HG03460 (cell line): ENCODE results near the gene LCN12.

ENCODE experiments used
- ATAC-seq: cut with Tn5 transposase; IDR thresholded peaks from one replicate; pipeline ENCODE4 v1.9.1; 2021; ENCODE audit not compliant: unreplicated experiment

LCN12 gene

DNA sequence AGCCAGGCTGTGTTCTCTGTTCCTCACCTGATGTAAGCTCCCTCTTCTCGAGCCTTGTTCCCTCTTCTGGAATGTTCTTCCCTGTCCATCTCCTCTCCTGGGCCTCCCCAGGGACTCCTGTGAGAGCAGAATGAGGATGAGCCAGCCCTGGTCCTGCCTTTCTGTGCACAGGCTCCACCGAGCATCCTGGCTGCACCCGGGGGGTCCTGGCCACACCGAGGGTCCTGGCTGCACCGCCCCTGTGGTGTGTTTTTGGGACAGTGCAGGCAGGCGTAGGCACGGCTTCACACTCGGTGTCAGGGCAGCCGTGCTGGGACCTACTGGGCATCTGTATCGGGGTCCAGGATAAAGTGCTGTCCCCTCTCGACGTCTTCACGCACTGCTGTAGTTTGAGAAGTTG lies 25.3 kb upstream of the LCN12 start:
- no peak for ATAC-seq

DNA sequence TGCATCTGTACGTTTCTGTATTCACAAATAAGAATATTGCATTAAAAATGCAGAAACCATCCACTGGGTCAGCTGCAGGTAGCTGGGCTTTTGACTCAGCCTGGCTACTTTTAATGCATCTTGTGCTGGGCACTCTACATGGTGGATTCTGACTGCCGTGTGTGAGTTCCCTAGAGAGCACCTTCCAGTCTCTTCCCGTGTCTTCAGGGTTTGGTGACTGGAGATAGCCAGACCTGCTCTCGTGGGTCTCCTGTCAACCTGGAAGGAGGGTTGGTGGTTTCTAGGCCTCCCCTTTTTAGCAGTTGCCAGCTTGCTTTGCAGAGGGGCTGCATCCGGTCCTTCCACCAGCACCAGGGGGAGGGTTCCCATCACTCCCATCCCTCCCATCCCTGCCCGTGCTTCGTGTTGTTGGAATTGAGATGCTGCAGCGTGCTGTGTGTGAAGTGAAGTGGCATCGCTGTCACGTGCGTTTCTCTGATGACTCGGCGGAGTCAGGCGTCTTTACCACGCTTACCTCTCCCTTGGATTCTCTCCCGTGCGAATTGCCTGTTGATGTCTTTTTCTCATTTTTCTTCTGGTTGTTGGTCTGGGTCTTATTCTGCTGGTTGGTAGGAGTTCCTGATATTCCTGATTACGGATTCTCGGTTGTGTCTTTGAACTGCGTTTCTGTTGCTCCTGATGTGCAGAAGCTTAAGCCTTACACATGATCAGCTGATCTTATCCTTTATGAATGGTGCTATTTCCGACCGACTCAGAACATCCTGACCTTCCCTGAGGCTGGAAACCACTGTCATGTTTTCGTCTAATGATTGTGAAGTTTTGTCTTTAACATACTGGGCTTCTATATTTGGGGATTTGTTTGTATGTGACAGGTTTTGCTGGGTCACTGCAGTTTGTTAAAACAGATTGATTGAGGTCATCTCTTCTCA lies 24.5 kb upstream of the LCN12 start:
- ATAC-seq = no peak

DNA sequence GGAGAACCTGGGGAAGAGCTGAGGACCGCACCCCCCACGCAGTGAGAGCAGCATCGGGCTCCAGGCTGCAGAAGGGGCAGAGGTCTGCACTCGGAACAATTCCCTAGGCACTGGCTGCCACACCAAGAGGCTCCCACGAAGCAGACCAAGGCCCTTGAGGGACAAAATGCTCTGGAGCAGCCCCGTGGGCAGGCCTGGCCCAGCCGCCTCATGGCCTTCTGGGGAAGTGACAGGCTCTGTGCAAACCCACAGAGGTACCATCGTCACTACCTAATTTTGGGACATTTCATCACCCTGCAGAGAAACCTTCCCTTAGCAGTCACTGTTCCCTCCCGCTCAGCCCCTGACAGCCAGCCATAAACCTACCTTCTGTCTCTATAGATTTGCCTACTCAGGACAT lies 23.5 kb upstream of the LCN12 start:
- no peak for ATAC-seq

DNA sequence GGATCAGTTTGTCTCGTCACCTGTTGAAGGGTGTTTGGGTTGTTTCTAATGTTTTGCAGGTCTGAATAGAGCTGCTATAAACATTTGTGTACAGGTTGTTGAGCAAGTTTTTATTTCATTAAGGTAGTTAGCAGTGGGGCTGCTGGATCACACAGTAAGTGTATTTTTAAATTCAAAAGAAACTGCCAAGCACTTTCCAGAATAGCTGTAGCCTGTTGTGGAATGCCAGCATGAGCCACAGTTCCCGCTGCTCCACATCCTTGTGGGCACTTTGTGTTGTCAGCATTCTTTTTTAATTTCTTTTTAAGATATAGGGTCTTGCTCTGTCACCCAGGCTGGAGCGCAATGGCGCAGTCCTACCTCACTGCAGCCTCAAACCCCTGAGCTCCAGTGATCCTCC lies 22.1 kb upstream of the LCN12 start:
- ATAC-seq = no peak

DNA sequence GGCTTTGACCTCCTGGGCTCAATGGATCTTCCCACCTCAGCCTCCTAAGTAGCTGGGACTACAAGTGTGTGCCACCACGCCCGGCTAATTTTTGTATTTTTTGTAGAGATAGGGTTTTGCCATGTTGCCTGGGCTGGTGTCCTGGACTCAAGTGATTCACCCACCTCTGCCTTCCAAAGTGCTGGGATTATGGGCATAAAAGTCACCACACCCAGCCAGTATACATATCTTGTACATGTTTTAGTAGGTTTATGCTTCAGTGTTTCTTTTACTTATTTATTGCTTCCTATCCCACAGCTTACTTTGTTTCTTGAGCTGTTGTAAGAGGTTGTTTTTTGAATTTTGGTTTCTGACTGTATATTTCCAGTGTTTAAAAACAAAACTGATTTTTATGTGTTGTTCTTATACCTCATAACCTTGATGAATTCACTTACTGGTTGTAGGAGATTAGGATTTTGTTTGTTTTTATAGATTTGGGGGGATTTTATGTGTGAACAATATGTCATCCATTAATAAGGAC lies 20.4 kb upstream of the LCN12 start:
- no peak for ATAC-seq

DNA sequence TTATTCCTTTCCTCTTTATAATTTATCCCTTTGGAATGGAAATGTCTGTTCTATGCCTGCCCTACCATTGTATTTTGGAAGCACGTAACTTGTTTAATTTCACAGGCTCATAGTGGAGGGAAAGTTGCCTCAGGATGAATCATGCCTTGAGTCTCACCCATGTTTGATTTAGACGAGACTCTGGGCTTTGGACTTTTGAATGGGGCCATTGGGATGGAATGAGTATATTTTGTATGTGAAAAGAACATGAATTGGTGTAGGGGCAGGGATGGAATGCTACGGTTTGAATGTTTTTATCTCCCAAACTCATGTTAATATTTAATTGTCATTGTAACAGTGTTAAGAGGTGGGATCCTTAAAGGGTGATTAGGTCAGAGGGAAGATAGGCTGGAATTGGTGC lies 17.8 kb upstream of the LCN12 start:
- no peak for ATAC-seq

DNA sequence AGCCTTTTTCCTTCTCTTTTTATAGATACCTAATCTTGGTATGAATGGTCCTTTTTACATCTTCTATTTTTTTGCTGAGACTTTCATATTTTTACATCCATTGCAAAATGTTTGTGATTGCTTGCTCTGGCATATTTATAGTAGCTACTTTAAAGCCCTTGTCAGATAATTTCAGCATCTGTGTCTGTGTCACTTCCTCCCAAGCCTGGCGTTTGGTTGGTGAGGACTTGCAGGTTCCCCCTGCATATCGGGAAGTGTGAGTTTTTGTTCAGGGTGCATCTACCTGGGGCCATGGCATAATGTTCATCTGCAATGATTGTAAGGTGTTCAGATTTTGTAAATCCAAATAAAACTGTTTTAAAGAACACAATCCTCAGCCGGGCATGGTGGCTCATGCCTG lies 16.4 kb upstream of the LCN12 start:
- ATAC-seq = no peak

DNA sequence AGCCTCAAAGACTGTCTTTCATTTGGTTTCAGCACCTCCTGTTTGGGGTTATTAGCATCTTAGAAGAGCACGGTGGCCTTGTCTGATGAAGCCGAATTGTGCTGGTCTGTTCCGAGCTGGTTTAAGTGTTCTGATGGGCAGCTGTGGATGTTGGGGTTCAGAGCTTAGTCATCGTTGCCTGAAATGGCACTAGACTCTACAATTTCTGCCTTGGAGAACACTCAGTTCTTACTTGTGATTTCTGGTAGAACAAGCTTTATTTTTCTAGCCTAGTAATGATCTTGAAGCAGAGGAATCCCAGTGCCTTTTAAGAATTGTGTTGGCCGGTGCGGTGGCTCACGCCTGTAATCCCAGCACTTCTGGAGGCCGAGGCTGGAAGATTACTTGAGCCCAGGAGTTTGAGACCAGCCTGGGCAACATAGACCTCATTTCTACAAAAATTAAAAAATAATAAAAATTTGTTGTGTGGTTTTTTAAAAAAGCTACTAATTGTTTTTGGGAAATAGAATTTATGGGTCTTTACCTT lies 15.4 kb upstream of the LCN12 start:
- ATAC-seq = no peak

DNA sequence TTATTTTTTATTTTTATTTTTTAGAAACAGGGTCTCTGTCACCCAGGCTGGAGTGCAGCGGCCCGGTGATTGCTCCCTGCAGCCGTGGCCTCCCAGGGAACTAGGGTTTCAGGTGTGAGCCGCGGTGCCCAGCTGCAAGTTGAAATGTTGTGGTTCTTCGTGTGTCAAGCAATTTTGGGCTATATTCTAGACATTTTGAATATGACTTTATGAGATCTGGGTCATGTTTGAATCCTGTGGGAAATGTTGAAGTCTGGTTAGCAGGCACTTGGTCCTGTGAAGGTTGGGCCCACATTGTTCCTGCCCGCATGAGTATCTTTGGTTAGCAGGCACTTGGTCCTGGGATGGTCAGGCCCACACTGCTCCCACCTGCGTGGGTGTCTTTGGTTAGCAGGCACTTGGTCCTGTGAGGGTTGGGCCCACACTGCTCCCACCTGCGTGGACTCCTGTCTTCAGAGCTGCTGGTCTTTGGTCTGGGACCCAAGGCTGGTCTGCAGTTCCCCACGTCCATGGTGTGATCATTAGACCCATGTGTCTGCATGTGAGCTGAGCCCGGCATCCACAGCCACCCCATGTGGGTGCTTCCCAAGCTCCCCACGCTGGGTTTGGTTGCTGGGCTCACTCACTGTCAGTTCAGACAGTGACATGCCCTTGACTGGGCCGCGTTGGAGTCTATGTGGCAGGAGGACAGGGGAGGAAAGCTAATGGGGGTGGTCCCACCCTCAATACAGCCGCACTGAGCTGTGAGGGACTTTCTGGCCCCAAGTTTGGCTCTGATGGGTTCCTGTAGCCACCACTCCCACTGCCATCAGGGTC lies 14.7 kb upstream of the LCN12 start:
- no peak for ATAC-seq

DNA sequence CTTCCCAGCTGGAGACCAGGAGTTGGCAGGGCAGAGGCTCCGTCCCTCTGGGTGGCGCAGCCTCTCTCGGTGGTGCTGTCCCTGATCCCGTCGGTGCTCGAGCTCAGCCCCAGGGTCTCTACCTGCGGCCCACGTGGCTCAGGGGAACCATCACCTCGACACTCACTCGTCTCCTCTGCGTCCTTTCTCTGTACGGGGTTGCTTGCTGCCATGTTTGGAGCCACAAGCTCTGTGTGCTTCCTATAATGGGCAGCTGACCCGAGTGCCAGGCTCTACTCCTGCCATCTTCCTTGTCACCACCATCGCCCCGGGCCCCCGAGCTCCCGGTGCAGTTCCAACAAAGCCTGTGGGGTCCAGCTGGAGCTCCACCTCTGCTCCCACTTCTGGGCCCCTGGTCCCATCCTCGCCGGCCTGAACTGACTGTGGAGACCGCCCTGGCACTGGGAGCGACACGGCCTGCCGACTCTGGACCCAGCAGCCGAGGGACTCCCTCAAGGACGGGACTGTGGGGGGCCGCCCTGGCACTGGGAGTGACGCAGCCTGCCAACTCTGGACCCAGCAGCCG lies 12.6 kb upstream of the LCN12 start:
- no peak for ATAC-seq

DNA sequence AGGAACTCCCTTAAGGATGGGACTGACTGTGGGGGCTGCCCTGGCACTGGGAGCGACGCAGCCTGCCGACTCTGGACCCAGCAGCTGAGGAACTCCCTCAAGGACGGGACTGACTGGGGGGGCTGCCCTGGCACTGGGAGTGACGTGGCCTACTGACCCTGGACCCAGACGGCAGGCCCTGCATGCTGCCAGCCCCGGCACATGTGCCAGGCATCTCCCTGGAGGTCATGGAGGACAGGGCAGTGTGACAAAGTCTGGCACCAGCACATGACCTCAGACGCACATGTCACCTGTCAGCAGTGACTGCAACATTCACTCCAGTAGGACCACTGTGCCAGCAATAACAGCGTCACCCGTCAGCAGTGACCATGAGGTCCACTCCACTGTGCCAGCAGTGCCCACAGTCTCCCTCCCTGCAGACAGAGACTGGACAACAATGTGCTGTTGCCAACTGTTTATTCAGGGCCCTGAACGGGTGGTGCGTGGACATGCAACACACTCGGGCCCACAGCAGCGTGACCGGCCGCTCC lies 12.0 kb upstream of the LCN12 start:
- no peak for ATAC-seq

DNA sequence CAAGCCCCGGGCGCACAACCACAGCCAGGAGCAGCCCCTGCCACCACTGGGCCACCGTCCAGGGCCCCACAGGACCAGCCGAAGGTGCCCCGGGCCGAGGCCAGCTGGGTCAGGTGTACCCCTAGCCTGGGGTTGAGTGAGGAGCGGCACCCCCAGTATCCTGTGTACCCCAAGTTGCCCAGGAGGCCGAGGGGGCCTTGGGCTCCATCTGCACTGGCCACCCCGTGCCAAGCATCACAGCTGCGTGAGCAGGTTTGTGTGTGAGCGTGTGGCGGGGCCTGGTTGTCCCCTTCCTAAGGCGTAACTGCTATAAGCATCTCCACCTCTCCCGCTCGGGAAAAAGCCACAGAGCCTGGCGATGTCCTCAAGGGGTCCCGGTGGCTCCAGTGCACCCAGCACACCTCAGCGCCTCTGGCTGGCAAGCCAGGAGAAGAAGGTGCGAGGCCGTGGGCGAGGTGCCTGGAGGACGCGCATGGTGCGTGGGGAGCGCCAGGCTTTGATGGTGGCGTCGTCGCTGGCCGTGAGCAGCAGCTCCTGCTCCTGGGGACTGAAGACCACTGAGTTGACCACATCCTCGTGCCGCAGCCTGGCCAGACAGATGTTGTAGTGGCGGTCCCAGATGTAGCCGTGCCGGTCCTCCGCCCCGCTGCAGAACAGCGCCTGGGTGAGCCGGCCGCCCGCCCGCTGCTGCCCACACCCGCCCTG lies 11.4 kb upstream of the LCN12 start:
- ATAC-seq = no peak

DNA sequence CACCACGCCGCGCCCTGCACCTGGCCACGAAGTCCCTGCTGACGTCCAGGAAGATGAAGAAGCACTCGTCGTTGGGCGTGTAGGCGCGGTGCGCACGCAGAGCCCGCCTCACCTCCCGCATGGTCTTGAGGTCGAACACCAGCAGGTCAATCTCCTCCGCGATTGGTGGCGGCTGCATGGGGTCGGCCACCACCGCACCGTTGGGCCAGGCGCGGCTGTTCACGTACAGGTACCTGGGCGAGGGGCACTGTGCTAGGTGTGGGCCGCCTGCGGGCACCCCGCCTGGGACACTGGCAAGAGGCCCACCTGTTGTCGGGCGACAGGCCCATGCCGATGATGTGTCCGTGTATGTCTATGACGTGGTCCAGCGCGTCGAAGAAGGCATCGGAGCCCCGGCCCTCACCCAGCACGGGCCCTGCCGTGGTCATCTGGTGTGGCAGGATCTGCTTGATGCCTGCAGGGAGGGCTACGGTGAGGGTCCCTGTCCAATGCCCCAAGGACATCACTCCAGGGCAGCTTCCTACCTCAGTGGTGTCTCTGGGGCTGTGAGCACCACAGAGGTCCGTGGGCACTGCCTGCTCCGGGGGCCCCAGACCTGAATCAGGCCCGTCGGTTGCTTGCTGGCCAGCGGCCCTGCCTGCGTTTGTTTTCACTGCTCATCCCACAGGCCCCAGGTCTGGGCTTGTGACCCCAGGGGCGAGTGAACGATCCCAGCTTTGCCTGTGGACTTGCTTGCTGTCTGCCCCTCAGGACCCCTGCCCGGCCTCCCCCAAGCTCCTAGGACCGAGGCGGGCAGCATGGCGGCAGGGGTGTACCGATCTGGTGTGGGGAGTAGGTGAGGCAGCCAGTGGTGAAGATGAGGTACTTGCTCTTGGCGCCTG lies 10.6 kb upstream of the LCN12 start:
- no peak for ATAC-seq

DNA sequence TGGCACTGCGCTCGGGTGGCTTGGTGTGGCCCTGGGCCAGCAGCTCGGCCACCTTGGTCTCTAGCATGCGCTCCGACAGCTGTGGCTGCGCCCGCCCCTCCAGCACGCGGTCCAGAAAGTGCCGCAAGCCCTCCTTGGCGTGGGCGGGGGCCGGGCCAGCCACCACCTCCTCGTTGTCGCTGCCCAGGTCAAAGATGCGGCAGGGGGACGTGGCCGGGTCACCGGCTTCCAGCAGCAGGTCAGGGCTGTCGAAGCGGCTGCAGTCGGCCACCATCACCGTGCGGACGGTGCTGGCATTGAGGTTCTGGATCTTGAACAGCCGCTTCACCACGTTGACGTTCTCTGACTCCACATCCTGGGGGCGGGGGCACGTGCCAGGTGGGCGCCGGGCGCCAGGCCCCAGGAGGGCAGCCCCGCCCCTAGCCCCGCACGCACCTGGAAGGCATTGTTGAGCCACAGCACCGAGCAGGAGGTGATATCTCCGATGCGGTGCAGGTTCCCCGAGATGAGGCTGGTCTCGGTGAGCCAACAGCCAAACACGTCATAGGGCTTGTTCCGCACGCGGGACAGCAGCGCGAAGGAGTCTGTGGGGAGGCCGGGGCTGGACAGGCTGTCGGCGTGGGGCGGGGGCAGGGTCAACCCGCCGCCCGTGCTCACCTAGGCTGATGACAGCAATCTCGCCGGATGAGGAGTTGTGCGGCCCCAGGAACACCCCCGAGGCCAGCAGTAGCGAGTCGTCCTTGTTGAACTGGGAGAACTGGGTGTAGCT lies 9.8 kb upstream of the LCN12 start:
- ATAC-seq = no peak

DNA sequence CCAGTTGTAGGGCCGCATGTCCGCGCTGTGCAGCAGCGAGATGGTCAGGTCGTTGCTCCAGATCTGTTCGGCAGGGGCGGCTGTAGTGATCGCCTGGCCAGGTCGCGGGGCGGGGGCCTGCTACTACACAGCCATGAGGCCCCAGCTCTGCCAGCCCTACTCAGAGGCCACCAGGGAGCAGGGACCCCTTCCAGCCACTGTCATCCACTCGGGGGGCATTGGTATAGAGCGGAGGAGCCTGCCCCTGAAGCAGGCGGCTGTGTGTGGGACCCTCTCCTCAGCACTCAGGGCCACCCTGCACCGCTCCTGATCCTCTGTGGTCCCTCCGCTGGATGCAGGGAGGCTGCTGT lies 9.2 kb upstream of the LCN12 start:
- ATAC-seq = no peak

DNA sequence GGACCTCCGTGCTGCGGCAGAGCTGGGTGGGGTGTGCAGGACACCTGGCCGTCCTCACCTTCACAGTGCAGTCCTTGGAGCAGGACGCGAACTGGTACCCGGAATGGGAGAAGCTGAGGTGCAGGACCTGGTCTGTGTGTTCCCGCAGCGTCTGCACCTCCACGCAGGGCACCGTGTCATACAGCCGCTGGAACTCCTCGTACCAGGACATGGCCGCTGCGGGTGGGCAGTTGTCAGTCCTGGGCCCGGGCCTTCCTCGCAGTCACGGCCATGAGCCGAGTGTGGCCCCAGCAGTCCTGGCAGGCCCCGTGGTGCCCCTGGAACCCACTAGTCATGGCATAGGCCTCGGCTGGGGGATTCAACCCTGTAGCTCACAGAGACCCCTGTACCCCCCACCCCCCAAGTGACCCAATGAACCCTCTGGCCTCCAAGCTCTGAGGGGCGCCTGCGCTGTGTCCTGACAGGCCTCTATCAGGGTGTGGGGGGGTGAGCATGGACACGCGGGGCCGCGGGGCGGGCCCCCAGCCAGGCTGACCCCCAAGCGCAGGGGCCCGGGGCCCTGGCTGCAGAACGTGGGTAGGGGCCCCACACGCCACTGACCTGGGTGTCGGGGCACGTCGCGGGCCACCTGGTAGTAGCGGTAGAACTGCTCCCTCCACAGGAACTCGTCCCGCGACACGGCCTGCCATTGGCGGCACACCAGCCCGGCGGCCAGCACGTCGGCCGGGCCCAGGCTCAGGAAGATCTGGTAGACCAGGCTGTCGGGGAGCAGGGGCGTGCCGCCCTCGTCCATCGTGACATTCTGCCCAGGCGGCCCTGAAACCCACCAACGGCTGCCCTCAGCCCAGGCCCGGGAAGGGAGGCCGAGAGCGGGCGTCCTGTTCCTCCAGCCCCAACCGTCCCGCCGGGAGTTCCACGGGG lies 8.5 kb upstream of the LCN12 start:
- ATAC-seq = peak; percentile 11

DNA sequence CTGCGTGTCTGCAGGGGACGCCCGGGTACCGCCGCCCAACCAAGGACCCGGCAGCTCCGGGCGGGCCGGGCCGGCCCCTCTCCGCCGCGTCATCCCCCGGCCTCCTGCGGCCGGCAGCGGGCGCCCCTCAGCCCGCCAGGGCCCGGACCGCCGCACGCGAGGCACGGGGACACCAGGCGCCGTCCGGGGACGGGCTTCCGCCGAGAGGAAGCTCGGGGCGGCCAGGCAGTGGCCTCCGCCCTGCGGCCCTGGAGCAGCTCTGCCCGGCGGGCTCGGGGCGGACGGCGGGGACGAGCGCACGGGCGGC lies 7.9 kb upstream of the LCN12 start:
- peak; percentile 29 for ATAC-seq
